COLO668 (cell line): Measurements from ENCODE around the gene GALNT10.

Experiments
- DNase-seq: peaks from one replicate; lab custom pipeline; 2025; ENCODE audit not compliant: unreplicated experiment; lab: John Stamatoyannopoulos, UW

Gene GALNT10

GRCh38 chr5:154288145-154288544 lies 97.6 kb downstream of the GALNT10 start:
- no peak for DNase-seq

GRCh38 chr5:154291917-154292316 lies 101.4 kb downstream of the GALNT10 start:
- DNase-seq, result no peak

DNA sequence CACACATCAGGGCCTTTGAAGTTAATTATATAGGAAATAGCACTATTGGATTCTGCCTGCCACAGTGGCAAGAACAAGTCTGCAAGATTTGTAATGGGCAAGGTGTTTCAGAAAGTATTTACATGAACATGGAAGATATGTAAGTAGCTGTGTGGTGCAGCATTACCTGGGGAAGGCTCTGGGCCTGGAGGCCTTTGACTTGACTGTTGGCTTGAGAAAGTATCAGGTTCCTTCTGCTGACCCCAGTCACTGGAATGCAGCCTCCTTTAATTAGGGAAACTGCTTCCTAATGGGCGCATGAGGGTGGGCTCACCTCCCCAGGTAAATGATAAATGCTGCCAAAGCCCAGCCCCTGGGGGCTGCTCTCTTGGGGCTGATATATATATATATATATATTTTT lies 102.7 kb downstream of the GALNT10 start:
- DNase-seq, result no peak

GRCh38 chr5:154295551-154295950 lies 105.0 kb downstream of the GALNT10 start:
- DNase-seq, result no peak

DNA sequence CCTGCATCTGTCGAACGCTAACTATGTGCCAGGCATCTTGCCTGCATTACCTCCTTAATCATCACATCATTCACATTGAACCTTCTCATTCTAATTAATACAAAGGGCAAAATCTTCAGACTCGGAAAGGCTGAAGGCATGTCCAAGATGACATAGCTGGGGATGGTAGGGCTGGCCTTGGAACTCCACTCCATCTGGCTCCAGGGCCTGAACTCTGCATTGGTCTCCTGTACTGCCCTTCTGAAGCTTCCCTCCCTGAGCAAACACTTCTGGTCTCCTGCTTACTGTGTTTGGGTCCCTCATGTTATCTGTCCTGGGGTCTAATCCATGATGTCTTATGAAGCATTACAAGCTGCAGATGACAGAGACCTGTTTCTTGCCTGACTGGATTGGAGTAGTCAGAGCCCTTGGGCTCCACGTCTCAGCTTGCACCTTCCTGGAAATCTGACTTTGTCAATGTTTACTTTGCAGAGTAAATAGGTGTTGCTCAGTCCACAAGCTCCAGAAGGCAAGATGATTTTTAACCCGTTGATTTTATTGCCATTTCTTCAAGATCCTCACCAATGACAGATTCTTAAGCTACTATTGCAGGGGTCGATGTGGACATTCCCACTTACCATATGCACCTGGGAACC lies 106.1 kb downstream of the GALNT10 start:
- no peak for DNase-seq

DNA sequence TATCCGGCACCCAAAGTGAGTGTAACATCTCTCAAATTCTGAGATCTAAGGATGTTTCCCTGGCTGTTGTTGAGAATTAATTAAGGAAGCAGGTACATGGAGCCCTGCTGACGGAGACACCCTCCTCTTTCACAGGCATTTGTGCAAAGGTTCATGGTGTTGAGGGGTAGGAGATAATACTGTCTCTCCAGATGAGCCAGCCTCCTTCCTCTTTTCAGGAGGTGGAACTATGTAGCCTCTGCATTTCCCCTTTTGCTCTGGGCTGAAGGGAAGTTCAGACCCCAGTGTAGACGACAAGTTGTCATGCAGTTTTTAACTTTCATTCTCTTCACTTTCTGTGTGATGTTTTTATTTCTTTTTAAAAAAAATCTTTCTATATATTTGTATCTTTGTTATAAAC lies 107.5 kb downstream of the GALNT10 start:
- no peak for DNase-seq

DNA sequence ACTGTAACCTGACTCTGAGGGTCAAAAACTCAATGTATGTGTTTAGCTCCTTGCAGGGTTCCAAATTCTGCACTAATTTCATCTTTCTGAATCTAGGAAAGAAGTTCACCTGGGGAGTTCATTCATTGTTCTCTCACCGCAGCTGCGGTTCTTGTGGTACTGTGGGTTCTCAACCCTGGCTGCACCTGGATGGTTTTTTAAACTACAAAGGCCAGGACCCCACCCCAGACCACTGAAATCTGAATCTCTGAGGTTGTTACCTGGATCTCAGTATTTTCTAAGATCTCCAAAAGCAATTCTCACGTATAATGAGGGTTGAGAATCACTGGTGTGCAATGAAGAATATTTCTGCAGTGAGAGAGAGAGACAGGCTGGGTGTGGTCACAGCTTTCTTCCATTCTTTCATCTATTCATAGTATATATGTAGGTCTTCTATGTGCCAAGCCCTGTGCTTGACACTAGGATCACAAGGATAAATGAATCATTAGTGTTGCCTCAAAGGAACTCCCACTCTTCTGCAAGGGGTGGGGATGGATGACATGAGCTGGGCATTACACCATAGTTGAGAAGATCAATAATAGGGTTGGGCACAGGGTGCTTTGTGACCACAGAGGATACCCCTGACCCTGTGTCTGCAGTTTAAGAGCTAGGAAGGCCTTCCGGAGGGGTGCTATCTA lies 109.8 kb downstream of the GALNT10 start:
- DNase-seq, result no peak

- DNase-seq, result no peak
Observed at GRCh38 chr5:154301726-154302125, 111.2 kb downstream of the GALNT10 start.

DNA sequence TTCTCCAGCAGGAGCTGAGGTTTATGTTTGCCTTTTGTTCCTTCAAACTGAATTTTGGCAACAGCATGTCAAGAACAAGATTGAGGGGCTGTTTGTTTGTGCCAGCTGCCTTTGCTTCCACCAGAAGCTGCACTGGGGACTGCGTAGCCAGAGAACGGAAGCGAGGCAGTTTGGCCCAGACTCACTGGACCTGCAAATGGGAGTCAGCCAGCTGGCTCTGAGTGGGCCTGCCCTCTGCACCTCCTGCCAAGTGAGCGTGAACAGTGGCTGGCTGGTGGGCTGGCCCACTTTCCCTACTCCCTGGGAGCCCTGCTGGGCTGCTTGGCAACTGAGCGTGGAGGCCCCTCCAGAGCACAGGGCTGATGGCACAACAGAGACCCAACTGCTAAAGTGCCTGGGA lies 111.6 kb downstream of the GALNT10 start:
- no peak for DNase-seq

DNA sequence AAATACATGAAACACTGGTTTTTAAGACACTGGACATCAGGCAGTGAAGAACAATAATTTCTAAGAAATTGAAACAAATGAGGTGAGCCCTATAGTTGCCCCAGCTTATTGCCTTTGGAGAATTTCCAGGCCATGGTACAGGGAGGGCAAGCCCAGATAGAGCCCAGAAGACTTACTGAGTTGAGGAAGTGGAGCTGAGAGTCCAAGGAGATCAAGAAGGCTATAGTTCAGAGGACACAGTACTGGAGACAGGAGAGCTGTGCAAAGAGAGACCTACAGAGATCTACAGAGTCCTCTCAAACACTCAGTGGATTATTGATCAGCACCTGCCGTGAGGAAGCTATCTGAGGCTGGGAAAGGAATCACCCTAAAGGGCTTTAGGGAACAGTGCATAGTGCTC lies 112.6 kb downstream of the GALNT10 start:
- no peak for DNase-seq

GRCh38 chr5:154308443-154309370 lies 118.2 kb downstream of the GALNT10 start:
- DNase-seq, result no peak

DNA sequence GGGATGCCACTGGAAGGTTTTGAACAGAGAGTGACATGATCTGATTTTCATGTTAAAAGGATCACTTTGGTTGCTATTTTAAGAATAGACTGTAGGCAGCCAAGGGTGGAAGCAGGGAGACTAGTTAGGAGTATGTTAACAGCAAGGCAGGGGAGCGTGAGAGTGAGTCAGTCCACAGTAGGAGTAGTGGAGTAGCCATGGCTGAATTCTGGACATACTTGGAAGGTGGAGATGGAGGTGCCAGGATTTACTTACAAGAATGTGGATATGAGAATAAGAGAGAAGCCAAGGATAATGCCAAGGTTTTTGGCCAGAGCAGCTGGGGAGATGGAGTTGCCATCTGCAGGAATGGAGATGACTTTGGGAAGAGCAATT lies 118.8 kb downstream of the GALNT10 start:
- DNase-seq, result no peak

DNA sequence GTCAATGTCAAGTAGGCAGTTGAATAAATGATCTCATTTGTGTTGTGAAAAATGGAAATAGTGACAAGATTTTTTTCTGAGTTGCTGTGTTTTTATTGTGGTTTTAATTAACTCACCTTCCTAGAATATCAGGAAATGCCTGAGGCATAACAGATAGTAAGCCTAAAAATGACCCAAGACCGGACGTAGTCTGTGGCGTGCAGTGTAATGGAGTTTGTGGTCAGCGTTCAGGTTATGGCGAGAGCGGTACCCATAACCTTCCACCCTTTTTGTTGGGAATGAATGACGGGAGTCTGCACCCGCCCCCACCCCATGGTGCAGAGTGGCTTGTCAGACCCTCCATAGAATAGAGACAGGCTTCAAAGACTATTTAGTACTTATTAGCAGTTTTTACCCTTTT lies 119.3 kb downstream of the GALNT10 start:
- no peak for DNase-seq

DNA sequence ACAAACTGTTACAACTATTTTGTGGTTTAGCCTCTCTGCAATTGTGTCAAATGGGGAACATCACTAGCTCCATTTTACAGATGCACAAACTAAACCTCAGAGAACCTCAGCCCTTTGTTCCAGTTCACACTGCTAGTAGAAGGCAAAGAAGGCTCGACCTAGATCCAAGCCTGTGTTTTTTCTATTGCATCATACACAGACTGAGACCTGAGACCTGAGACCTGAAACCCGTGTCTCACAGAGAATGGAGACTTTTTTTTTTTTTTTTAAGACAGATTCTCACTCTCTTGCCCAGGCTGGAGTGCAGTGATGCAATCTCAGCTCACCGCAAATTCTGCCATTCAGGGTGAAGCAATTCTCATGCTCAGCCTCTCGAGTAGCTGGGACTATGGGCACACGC lies 120.8 kb downstream of the GALNT10 start:
- DNase-seq, result no peak

DNA sequence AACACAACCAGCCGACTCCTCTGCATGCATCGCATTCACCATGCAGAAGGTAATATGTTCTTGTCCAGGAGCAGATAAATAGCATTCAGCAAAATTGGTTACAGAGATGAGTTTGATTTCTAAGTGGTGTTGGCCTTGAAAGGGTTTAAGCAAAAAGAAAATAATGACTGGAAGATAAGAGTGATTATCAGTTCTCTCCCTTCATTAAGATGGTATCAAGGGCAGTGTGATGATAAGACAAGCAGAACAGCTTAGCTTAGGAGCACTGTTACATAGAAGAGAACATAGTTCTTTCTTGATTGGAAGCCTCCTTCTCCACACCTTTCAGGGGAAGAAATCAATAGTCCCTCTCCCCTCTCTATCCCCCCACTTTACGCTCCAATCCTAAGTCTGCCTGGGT lies 121.5 kb downstream of the GALNT10 start:
- DNase-seq, result no peak

- DNase-seq, result no peak
Observed at GRCh38 chr5:154312576-154312975, 122.0 kb downstream of the GALNT10 start.

DNA sequence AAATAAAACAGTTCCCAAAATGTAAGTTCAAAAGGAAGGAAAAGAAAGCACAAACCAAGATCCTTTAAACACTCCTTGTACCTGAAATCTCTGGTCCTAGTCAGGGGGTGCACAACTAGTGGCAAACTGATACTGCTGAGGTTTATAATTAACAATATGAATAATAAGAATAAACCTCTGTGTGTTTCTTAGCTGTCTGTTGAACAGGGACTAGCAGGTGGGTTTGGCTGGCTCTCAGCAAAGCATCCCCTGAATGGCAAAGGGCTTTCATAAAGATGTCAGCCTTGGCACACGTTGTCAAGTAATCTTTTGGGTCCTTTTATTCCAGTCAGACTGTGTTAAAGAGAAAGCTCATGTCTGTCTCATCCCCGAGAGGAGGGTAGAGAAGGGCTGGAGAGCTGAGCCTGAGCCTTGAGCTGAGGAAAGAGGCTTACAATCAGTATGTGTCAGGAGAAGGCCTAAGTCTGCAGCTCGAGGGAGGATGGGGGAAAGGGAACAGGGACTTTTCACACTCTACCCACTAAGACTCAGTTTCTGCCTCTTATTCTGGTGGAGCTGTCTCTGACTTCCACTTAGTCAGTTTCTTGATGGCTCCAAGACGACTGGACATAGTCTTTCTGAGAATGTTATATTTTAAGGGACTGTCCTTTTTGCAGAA lies 123.0 kb downstream of the GALNT10 start:
- DNase-seq, result no peak

DNA sequence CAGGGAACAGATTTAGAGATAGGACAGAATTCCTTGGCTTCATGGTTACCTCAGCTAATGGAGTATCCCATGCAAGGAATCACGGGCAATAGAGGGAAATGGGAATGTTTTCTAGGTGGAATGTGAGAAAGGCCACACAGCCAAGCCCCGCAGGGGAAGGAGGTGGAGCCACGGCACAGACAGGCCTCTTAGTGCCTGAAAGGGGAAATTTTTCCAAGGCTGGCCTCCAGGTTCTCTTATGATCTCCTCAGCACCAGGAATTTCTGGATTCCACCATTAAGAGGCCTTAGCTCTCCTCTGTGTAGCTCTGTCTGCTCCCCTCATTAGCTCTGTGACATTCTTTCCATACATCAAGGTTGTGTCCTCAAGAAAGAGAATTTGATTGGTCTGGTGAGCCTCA lies 124.7 kb downstream of the GALNT10 start:
- DNase-seq, result no peak

GRCh38 chr5:154315756-154316155 lies 125.2 kb downstream of the GALNT10 start:
- no peak for DNase-seq

- DNase-seq, result no peak
Observed at GRCh38 chr5:154316223-154316935, 125.8 kb downstream of the GALNT10 start.

- no peak for DNase-seq
Observed at GRCh38 chr5:154317916-154318315, 127.4 kb downstream of the GALNT10 start.
